Measurements from ENCODE around the gene ZNF428.
"Not testable (repeated sequence)": the region's sequence is repeated elsewhere in the genome, so short reads cannot be mapped to it uniquely, and the experiment has no call there.

ZNF428 gene

DNA sequence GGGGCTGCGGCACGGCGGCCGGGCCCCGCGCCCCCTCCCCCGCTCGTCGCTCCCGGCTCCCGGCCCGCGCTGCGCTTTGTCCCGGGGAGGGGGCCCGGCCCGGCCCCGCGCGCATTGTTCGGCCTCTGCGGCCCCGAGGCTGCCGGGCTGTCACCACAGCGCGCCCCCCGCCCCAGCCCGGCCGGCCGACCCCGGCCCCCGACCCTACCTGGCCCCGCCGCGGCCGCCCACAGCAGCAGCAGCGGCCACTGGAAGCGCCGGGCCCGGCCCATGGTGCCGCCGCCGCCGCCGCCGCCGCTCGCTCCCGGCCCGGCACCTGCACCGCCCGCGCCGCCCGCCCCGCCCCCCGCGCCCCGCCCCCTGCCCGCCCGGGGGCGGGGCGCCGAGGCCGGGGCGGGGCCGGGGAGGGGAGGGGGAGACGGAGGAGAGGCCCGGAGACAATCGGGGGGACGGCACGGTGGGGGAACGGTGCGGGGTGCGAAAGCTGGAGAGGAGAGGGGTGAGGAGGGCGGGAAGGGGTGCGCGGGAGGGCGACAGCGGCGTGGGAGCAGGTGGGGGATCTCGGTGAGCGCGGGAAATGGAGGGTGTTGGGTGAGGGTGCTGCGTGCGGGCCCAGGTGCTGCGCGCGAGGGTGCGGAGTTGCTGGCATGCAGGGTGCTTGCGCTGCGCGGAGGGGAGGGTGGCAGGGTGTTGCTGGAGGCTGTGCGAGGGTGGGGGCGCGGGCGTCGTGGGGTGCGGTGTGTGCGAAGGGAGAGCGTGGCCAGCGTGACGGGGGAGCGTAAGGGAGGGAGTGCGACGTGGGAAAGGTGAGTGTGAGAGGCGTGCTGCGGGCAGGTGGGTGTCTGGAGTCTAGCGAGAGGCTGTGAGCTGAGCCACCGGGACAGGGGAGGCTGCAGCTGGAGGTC is 20.3 kb upstream of the ZNF428 start, which contains the start of gene CADM4:
TSS of gene CADM4 (minus strand) at position 332 of the 905 bp plus-strand sequence. CDS start at position 272, 60 bp downstream.
- DNase-seq, result peak; percentile 39 to 43

DNA sequence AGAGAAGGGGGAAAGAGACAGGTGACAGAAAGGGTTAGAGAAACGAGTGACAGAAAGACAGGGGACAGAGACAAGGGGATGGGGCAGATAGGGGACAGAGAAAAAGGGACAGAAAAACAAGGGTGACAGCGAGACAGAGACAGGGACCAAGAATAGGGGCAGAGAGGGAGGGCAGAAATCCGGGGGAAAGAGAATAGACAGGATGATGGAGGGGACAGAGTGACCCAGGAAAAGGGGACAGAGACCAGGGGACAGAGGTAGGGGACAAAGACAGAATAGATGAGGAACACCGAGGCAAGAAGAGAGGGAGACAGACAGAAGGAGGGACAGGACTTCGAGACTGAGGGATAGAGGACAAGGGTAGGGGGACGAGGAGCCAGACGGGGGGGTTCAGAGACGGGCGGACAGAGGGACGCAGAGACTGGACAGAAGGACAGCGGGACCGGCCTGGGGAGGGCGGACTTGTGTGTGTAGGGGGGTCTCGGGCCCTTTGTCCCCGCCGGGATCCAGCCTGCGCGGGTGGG is 19.6 kb upstream of the ZNF428 start:
- no peak for DNase-seq

- no peak for DNase-seq
These were observed 19.0 kb upstream of the ZNF428 start for GRCh38 chr19:43638214-43638994.

DNA sequence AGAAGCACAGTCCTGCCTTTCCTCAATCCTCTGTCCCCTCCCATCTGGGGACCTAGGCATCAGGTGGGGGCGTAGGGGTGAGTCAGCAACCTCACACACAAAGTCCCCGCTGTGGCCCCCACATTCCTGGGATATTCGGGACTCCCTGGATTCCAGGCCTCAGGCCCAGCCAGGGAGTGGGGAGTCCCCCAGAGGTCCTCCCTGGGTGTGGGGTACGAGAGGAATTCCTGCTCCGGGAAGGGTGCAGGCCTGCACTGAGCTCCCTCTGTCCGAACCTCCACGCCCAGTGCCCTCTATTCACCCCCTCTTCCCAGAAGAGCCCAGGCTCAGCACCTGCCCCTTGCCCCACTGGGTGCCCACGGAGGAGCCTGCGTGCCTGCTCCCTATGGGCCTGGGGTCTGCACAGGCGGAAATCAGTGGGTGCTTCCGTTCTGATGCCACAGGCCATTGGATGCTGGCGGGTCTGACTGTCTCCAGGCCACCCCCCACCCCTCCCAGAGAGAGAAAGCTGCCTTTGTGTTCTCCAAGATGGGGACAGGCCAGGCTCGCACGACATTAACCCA is 16.8 kb upstream of the ZNF428 start:
- DNase-seq, result no peak

DNA sequence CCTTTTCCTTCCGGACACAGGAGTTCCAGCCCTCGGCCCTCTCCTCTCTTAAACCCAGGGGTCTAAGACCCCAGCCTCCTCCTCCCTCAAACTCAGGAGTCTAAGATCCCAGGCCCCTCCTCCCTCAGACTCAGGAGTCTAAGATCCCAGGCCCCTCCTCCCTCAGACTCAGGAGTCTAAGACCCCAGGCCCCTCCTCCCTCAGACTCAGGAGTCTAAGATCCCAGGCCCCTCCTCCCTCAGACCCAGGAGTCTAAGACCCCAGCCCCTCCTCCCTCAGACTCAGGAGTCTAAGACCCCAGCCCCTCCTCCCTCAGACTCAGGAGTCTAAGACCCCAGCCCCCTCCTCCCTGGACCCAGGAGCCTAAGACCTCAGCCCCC is 16.1 kb upstream of the ZNF428 start:
- DNase-seq, result not testable (repeated sequence)

DNA sequence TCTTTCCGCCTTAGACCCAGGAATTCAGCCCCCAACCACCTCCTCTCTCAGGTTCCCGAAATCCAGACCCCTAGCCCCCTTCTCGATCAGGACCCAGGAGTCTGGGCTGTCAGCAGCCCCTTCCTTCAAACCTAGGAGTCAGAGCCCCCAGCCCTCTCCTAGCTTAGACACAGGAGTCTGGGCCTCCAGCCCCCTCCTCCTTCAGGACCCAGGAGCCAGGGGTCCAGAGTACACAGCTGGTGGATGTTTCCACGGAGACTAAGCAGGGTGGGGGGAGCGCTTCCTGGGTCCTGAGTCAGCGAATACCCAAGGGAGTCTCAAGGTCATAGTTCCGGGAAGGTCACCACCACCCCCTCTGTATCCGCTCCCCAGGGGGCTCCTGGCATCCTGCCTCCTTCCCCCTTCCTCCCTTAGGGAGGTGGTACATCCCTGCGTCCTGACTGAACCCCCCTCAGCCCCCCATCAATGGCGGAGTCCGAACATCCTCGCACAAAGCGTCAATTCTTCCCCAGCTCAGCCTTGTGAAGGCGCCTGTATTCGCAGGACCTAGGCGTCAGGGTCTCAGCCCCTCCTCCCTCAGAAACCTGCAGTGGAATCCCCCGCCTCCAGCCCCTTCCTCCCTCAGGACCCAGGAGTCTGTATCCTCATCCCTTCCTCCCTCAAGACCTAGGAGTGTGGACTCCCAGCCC is 15.6 kb upstream of the ZNF428 start:
- DNase-seq, result no peak

DNA sequence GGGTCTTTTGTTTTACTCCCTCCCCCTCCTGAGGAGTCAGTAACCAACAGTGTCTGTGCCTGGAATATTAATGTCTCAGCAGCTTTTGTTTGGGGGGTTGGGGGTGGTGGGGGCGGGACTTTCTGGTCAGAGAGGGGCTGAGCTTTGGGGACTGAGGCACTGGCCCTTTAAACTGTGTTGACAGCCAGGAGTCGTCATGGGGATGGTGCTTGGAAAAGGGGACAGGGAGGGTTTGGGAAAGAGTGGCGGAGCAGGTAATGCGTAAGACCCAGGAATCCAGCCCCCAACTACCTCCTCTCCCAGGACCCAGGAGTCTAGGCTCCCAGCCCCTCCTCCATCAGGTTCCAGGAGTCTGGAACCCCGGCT is 15.1 kb upstream of the ZNF428 start:
- no peak for DNase-seq

DNA sequence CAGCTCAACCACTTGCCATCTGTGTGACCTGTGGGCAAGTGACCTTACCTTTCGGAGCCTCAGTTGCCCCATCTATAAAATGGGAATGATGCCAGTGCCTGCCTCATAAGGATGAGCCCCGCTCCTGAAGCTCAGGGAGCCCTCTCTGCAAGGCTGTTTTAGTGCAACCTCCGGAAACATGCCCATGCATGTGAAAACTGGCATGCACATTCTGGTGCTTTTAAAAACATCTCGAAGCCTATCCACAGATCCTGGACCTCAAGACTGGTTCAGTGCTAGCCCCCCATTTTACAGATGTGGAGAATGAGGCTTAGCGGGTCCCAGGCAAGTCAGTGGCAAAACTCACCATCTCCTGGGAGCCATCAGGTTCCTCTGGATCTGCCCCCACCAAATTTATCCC is 14.6 kb upstream of the ZNF428 start:
- DNase-seq, result no peak

DNA sequence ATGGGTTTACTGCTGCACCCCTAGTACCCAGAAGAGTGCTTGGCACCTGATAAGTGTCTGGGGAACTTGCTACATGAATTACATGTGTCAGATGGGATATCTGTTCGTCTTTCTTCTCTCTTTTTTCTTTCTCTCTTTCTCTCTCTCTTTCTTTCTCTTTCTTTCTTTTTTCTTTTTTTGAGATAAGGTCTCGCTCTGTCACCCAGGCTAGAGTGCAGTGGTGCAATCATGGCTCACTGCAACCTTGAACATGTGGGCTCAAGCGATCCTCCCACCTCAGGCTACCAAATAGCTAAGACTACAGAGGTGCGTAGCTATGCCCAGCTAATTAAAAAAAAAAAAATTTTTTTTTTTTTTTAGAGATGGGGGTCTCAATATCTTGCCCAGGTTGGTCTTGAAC is 14.1 kb upstream of the ZNF428 start:
- no peak for DNase-seq

GRCh38 chr19:43631491-43631890 is 12.1 kb upstream of the ZNF428 start:
- DNase-seq, result no peak

- DNase-seq, result no peak
These were observed 9.4 kb upstream of the ZNF428 start for GRCh38 chr19:43628646-43629326.

DNA sequence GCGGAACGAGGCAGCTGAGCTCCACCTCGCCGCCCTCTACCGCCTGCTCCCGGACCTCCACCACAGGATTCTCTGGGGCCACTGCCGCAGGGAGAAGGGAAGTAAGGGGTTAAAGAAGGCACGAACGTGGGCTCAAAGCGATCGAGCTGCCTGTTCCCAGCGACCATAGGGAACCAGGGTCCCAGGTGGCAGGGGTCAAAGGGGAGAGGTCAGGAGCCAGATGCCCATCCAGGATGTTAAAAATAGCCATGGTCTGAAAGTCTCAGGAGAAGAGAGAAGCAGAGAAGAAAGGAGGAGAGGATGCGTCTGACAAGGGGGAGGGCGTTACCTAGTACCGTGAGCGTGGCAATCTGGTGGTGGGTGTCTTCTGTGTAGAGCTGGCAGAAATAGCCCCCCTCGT is 7.4 kb upstream of the ZNF428 start:
- no peak for DNase-seq

GRCh38 chr19:43625918-43626579 is 6.6 kb upstream of the ZNF428 start:
- peak; percentile 28 to 39 for DNase-seq

GRCh38 chr19:43624933-43625332 is 5.5 kb upstream of the ZNF428 start:
- DNase-seq, result peak; percentile 90 to 93

GRCh38 chr19:43623889-43624670 is 4.7 kb upstream of the ZNF428 start:
- DNase-seq, result no peak

GRCh38 chr19:43622956-43623355 is 3.5 kb upstream of the ZNF428 start:
- no peak for DNase-seq

GRCh38 chr19:43622070-43622469 is 2.6 kb upstream of the ZNF428 start:
- DNase-seq, result no peak

DNA sequence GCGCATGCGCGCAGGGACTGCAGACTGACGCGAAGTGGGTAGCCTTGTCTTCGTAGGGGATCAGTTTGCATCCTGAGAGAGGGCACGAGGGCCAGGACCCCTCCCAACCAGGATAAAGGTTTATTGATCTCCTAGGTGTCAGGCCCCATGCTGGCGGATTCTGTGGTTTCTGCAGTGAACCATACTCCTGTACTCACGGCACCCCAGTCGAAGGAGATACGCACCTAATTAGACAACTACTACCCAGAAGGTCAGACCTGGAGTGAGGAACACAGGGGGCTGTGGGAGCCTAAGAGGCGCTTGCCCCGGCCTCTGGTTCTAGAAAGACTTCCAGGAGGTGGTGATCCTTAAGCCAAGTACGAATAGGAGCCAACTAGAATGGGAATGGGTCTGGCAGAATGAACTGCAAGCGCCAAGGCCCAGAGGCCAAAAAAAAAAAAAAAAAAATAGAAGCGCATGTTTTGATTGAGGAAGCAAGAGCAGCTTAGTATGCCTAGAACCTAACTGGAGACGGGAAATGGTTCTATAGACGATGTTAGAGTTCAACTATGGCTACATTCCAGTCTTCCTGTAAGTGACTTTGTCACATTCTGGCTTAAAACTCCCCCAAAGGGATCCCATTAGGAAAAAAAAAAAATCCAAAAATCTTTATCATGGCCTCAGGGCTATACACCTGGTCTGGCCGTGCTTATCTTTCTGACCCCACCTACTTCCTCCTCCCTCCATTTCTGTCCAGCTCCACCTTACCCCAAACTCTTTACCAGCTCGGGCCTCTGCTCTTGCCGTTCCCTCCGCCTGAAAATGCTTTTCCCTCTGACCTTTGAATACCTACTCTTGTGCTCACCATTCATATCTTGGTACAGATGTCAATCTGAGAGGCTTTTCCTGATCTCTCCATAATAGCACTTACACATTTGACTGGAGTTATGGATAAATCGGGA is 902 bp upstream of the ZNF428 start:
- DNase-seq, result peak in 1 of 2 experiments; percentile 88

GRCh38 chr19:43618921-43619261 is 538 bp downstream of the ZNF428 start:
- peak; percentile 56 to 66 for DNase-seq

DNA sequence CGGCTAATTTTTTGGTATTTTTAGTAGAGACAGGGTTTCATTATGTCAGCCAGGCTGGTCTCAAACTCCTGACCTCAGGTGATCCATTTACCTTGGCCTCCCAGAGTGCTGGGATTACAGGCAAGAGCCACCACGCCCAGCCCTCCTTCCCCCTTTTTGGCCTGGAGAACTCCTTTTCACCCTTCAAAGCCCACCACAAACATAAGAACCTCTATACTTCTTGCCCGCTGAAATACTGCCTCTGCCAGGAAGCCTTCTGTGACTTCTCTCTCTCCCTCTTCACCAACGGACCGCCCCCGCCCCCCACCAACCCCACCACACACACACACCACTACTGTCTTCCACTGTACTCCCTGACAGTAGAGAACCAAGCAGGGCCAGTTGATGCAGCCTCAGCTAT is 2.5 kb downstream of the ZNF428 start:
- no peak for DNase-seq

Measured in activated CD4-positive, alpha-beta T cell treated with anti-CD3 and anti-CD28 coated beads, Interleukin-2, amount 50 U/mL, for 48 hours (primary cell).